GM12873 (cell line): ENCODE data around the gene CA10.

Experiments
- TF ChIP-seq, protein P1 (sequence below): IDR thresholded peaks from 2 replicates; pipeline ENCODE4 v1.5.1; 2012; ENCODE audit warnings: low read depth, mild to moderate bottlenecking, moderate library complexity, low read length, control low read depth; ENCODE audit not compliant: insufficient read depth; ENCODE audit errors: missing control alignments

CA10 gene

DNA sequence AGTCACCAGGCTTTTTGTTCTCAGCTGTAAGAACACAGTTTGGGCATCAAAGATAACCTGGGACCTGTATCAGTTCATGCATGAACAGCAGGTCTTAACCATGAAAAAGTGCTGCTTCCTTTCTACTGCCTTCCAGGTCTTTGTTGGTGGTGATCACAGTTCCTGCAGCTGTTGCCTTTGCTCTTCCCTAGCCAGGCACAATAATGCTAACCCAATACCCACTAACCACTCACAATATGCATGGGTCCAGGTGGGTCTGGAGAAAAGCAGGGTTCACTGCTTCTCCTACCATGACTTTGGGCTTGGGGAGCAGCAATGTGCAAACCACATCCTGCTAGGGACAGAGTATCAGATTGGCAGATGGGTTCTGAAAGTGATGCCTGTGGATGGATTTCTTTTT is 501.3 kb downstream of the CA10 start:
- TF ChIP-seq, protein P1, sequence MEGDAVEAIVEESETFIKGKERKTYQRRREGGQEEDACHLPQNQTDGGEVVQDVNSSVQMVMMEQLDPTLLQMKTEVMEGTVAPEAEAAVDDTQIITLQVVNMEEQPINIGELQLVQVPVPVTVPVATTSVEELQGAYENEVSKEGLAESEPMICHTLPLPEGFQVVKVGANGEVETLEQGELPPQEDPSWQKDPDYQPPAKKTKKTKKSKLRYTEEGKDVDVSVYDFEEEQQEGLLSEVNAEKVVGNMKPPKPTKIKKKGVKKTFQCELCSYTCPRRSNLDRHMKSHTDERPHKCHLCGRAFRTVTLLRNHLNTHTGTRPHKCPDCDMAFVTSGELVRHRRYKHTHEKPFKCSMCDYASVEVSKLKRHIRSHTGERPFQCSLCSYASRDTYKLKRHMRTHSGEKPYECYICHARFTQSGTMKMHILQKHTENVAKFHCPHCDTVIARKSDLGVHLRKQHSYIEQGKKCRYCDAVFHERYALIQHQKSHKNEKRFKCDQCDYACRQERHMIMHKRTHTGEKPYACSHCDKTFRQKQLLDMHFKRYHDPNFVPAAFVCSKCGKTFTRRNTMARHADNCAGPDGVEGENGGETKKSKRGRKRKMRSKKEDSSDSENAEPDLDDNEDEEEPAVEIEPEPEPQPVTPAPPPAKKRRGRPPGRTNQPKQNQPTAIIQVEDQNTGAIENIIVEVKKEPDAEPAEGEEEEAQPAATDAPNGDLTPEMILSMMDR = no peak

DNA sequence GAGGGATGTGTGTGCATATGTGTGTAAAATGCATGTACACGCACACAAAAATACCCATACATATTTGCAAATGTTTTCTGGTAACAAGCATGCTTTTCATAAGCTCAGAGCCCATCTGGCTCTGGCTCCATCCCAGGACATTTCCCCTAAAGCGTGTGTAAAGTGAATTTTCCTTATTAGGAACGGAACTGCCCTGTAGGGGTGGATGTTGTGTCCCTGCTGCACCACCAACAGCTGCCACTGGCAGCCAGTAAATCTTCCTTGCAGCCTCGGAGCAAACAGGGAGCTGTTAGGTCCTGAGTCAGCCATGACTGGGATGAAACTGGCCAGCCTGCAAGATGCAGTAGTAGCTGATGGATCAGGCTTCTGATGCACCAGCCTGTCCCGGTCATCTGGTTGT is 504.6 kb downstream of the CA10 start:
- TF ChIP-seq, protein P1 = no peak

DNA sequence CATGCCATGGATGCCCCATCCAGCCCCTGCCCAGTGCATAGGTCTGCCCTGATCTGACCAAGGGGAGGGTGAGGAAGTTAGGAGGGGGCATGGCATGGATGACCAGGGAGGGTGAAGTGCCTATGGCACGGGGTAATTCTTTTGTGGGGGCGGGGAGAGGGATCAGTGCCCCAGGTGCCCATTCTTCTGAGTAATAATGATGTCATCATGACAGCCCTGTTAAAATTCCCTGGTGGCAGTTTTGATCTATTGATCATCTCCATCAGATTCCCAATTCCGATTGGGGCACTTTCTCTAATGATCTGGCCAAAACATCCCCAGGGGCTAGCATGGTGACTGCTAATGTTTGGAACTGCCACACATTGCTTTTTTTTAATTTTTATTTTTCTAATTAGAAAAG is 506.0 kb downstream of the CA10 start:
- TF ChIP-seq, protein P1 = no peak

GRCh38 chr17:51651513-51652298 is 506.8 kb downstream of the CA10 start:
- TF ChIP-seq, protein P1 = no peak

DNA sequence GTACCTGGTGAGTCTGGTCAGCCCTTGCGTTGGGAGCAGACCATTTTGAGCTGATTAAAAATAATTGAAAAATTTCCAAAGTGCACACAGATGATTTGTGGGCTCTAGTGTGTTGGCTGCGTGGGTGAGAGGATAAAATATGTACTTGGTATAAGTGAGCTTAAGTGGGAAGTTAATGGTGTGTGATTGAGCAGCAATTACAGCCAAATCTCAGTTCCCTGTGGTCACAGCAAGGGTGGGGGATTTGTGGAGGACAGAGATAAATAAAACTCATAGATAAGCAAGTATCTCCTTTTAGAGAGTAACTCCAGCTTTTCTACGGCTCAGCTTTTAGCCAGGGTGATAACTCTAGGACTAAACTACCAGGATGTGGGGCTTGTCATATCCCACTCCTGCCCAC is 507.7 kb downstream of the CA10 start:
- TF ChIP-seq, protein P1 = no peak

DNA sequence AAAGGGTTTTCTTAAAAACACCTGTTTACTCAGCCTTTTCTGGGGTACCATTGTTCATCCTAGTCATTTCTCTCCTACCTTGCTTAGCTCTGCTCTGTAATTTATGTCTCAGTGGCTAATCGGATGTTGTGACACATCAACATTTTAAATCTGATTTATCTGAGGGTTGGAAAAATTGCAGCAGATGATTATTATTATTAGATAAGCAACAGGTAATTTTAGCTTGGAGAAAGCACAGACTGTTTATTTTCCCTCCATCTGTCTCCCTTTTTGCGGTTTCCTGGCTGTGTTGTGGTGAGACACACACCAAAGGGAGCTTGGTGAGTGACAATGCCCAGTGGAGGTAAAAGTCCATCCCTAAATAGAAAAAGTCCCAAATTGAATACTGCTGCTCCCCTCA is 508.3 kb downstream of the CA10 start:
- TF ChIP-seq, protein P1 = no peak

DNA sequence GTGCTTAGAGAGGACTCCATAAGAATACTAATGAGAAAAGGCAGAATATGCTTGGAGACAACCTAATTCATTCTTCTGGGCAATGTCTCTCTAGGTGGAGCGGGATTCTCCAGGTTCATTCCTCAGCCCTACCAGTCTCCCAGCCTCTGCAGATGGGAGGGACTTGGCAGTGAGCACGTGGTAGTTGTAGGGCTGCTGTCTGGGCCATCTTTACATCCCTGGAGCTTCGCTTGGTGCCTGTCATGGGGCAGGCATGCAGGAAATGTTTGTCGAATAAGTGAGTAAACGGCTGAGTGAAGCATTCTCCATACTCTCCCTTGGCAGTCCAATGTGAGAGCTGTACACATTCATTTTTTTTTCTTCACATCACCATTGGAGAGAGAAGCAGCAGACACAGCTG is 510.7 kb downstream of the CA10 start:
- TF ChIP-seq, protein P1 = no peak
